Measurements from ENCODE around the gene PARVB. TPM values are rescaled to one million over a fixed set of nuclear protein-coding genes. Genes with fewer than 3 reads are reported as not detected.
A peak's percentile ranks its signal among the peaks of the same experiment; 100 is the strongest.

Gene PARVB
- total RNA-seq, 4 donors from 2014 or later = 3.3 to 20.8 (median 11.7) TPM

GRCh38 chr22:44068422-44069191, 44.5 kb downstream of the PARVB start:
- Histone ChIP-seq H3K4me3 (no peak overlapping the region), H3K36me3 (no peaks in the 10 kb centered on the region), H3K4me1 (peaks cover 7 to 27% (median 11%) of the 10 kb centered on the region in 3 donors), H3K27ac (peak overlapping the region in 2 of 4 donors; percentile 16 to 36), H3K9me3 (no peaks in the 10 kb centered on the region), H3K27me3 (no peaks in the 10 kb centered on the region)
- intact Hi-C loops (cut with DNase I) = no loop called here
- no peak for TF ChIP-seq CTCF (IDR thresholded peaks at IDR 0.05)
- no peak for TF ChIP-seq POLR2A (IDR thresholded peaks at IDR 0.05)
- 69% methylated on average over 5 to 19 of the region's 30 CpGs for WGBS, 2 donors
- no peak for DNase-seq

GRCh38 chr22:44070029-44070428, 45.9 kb downstream of the PARVB start:
- Histone ChIP-seq H3K27me3 (no peaks in the 10 kb centered on the region), H3K36me3 (no peaks in the 10 kb centered on the region), H3K9me3 (no peaks in the 10 kb centered on the region), H3K27ac (no peak overlapping the region), H3K4me3 (no peak overlapping the region), H3K4me1 (peaks cover 7 to 27% (median 11%) of the 10 kb centered on the region in 3 donors)
- 78 to 98% methylated on average over 4 to 5 of the region's 5 CpGs for WGBS, 2 donors
- no peak for TF ChIP-seq CTCF (IDR thresholded peaks at IDR 0.05)
- TF ChIP-seq POLR2A (IDR thresholded peaks at IDR 0.05) = no peak
- DNase-seq = no peak
- intact Hi-C loops (cut with DNase I) = no loop called here

- intact Hi-C loops (cut with DNase I) = no loop called here
- no peak overlapping the region for H3K27ac ChIP-seq
- 80 to 90% methylated on average over 14 of the region's 14 CpGs for WGBS, 2 donors
Observed at GRCh38 chr22:44071781-44072326, 47.8 kb downstream of the PARVB start.

GRCh38 chr22:44074337-44074984, 50.4 kb downstream of the PARVB start:
- H3K4me3 ChIP-seq = no peak overlapping the region
- no peak for DNase-seq
- WGBS, 2 donors = 72% methylated on average over 2 of the region's 11 CpGs; no CpG with 5 or more reads in 1 of the 2 donors
- no peaks in the 10 kb centered on the region for H3K9me3 ChIP-seq
- H3K36me3 ChIP-seq = no peaks in the 10 kb centered on the region
- TF ChIP-seq POLR2A (IDR thresholded peaks at IDR 0.05) = no peak
- TF ChIP-seq CTCF (IDR thresholded peaks at IDR 0.05) = no peak
- no peaks in the 10 kb centered on the region for H3K27me3 ChIP-seq
- H3K4me1 ChIP-seq = peaks cover 0 to 7% (median 0%) of the 10 kb centered on the region in 3 donors
- intact Hi-C loops (cut with DNase I) = no loop called here
- H3K27ac ChIP-seq = no peak overlapping the region

More at GRCh38 chr22:44071781-44072326, 47.8 kb downstream of the PARVB start:
- Histone ChIP-seq H3K27me3 (no peaks in the 10 kb centered on the region), H3K4me3 (no peak overlapping the region), H3K4me1 (peaks cover 7 to 27% (median 11%) of the 10 kb centered on the region in 3 donors), H3K9me3 (no peaks in the 10 kb centered on the region), H3K36me3 (no peaks in the 10 kb centered on the region)
- TF ChIP-seq POLR2A (IDR thresholded peaks at IDR 0.05) (no peak), CTCF (IDR thresholded peaks at IDR 0.05) (no peak)
- DNase-seq = no peak

GRCh38 chr22:44075022-44075421, 50.9 kb downstream of the PARVB start:
- Histone ChIP-seq H3K27ac (no peak overlapping the region), H3K36me3 (no peaks in the 10 kb centered on the region), H3K9me3 (no peaks in the 10 kb centered on the region), H3K4me3 (no peak overlapping the region), H3K4me1 (peaks cover 0 to 7% (median 0%) of the 10 kb centered on the region in 3 donors), H3K27me3 (no peaks in the 10 kb centered on the region)
- intact Hi-C loops (cut with DNase I) = loop anchor here (5.0 kb wide), 1 partner anchor 547 kb away; no protein-coding TSS in a partner anchor
- DNase-seq = no peak
- WGBS, 2 donors = 51 to 55% methylated on average over 2 to 5 of the region's 12 CpGs
- TF ChIP-seq POLR2A (IDR thresholded peaks at IDR 0.05) = no peak
- no peak for TF ChIP-seq CTCF (IDR thresholded peaks at IDR 0.05)

Data from esophagus squamous epithelium (tissue), 5 donors.